Measurements from ENCODE around the gene TCIRG1. TPM values are rescaled to one million over a fixed set of nuclear protein-coding genes. Genes with fewer than 3 reads are reported as not detected.

Gene TCIRG1
- total RNA-seq, 1 experiment from 2014 or later, result 203 TPM

- Histone ChIP-seq H3K9me3 (ENCODE audit: low read length) (no peaks in the 10 kb centered on the region), H3K36me3 (ENCODE audit: low read depth, low read length) (peaks cover 11% of the 10 kb centered on the region), H3K27ac (ENCODE audit: low read length) (no peak overlapping the region), H4K20me1 (ENCODE audit: low read length) (no peaks in the 10 kb centered on the region), H3K4me1 (ENCODE audit: insufficient read depth, low read length) (peaks cover 35% of the 10 kb centered on the region), H3F3A (ENCODE audit: low read length, unreplicated experiment) (no peaks in the 10 kb centered on the region), H3K27me3 (ENCODE audit: low read length) (no peaks in the 10 kb centered on the region), H3K9ac (ENCODE audit: low read length) (no peak overlapping the region), H3K79me2 (ENCODE audit: low read length) (peaks cover 54% of the 10 kb centered on the region), H3K4me2 (ENCODE audit: low read length) (no peak overlapping the region), H2AFZ (ENCODE audit: low read length) (no peak overlapping the region), H3K4me3 (ENCODE audit: low read length) (no peak overlapping the region), H3K9me2 (replicated peaks; ENCODE audit: low read length) (no peaks in the 10 kb centered on the region)
- ChIA-PET CTCF (no interaction called here), POLR2A (ENCODE audit: unreplicated experiment) (no interaction called here)
- TF ChIP-seq EZH2 (IDR thresholded peaks at IDR 0.05; ENCODE audit: low read length, unreplicated experiment), result no peak
- TF ChIP-seq EZH2phosphoT487 (IDR thresholded peaks at IDR 0.05; ENCODE audit: borderline replicate concordance, low read length), result no peak
- TF ChIP-seq, protein P1, sequence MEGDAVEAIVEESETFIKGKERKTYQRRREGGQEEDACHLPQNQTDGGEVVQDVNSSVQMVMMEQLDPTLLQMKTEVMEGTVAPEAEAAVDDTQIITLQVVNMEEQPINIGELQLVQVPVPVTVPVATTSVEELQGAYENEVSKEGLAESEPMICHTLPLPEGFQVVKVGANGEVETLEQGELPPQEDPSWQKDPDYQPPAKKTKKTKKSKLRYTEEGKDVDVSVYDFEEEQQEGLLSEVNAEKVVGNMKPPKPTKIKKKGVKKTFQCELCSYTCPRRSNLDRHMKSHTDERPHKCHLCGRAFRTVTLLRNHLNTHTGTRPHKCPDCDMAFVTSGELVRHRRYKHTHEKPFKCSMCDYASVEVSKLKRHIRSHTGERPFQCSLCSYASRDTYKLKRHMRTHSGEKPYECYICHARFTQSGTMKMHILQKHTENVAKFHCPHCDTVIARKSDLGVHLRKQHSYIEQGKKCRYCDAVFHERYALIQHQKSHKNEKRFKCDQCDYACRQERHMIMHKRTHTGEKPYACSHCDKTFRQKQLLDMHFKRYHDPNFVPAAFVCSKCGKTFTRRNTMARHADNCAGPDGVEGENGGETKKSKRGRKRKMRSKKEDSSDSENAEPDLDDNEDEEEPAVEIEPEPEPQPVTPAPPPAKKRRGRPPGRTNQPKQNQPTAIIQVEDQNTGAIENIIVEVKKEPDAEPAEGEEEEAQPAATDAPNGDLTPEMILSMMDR (conservative IDR thresholded peaks at IDR 0.05; ENCODE audit: low read depth, low read length), result no peak
- DNase-seq, result no peak
- no TSS peak for BruUV-seq (replicated peaks)
- intact Hi-C loops (cut with micrococcal nuclease), result loop anchor here (5.0 kb wide), 1 partner anchor 87 kb away; the partner anchor contains the start of gene CHKA
- ATAC-seq, result no peak
Observed at GRCh38 chr11:68035266-68035876, 3.5 kb upstream of the TCIRG1 start.

DNA sequence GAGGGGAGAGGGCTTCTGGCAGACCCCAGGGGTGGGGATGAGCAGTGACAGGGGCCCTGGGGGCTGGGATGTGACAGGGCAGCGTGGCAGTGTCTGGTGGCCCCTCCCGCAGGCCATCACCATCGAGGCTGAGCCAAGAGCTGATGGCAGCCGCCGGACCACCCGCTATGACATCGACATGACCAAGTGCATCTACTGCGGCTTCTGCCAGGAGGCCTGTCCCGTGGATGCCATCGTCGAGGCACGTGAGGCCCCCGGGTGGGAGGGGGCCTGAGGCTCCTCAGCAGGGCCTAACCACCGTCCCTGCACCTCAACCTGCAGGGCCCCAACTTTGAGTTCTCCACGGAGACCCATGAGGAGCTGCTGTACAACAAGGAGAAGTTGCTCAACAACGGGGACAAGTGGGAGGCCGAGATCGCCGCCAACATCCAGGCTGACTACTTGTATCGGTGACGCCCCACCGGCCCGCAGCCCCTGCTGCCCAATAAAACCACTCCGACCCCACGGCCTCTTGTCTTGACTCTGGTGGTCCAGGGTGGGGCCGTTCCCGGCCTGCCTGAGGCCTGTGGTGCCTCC, 2.6 kb upstream of the TCIRG1 start:
- BruUV-seq (replicated peaks), result no TSS peak
- Histone ChIP-seq H3F3A (ENCODE audit: low read length, unreplicated experiment) (no peaks in the 10 kb centered on the region), H4K20me1 (ENCODE audit: low read length) (no peaks in the 10 kb centered on the region), H3K4me1 (ENCODE audit: insufficient read depth, low read length) (peaks cover 39% of the 10 kb centered on the region), H3K9me3 (ENCODE audit: low read length) (no peaks in the 10 kb centered on the region), H3K9me2 (replicated peaks; ENCODE audit: low read length) (no peaks in the 10 kb centered on the region), H3K27me3 (ENCODE audit: low read length) (no peaks in the 10 kb centered on the region), H3K4me2 (ENCODE audit: low read length) (no peak overlapping the region), H3K79me2 (ENCODE audit: low read length) (peaks cover 56% of the 10 kb centered on the region), H2AFZ (ENCODE audit: low read length) (no peak overlapping the region), H3K36me3 (ENCODE audit: low read depth, low read length) (peaks cover 11% of the 10 kb centered on the region), H3K4me3 (ENCODE audit: low read length) (no peak overlapping the region), H3K9ac (ENCODE audit: low read length) (no peak overlapping the region), H3K27ac (ENCODE audit: low read length) (no peak overlapping the region)
- TF ChIP-seq, protein P1 (conservative IDR thresholded peaks at IDR 0.05; ENCODE audit: low read depth, low read length), result no peak
- TF ChIP-seq EZH2 (IDR thresholded peaks at IDR 0.05; ENCODE audit: low read length, unreplicated experiment), result no peak
- no peak for TF ChIP-seq EZH2phosphoT487 (IDR thresholded peaks at IDR 0.05; ENCODE audit: borderline replicate concordance, low read length)
- ATAC-seq, result no peak
- intact Hi-C loops (cut with micrococcal nuclease), result loop anchor here (5.0 kb wide), 1 partner anchor 86 kb away; the partner anchor contains the start of gene CHKA
- DNase-seq, result no peak
- ChIA-PET POLR2A (ENCODE audit: unreplicated experiment) (no interaction called here), CTCF (no interaction called here)

DNA sequence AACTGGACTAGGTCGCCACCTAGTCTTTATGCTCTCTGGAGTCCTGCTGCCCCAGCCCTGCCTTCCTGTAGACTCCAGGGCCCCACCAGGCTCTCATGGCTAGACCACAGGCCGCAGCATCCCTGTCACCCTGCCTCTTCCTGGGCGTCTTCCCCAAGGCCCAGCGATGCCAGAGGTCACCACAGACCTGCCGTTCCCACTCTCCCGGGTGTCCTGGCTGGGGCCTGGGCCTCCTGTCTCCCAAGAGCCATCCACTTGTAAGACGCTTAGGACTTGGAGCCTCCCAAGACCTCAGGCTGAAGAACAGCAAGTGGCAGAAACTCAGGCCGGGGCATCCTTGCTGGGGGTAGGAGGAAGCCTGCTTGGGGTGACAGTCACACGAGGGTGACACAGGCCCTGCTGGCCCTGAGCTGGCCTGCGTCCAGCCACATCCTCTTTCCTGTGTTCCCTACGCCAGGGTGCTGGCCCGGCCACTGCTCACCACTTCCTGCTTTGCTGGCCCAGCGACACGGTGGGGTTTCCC, 2.0 kb upstream of the TCIRG1 start:
- POLR2A ChIA-PET (ENCODE audit: unreplicated experiment), result no interaction called here
- no peak overlapping the region for H3K4me2 ChIP-seq (ENCODE audit: low read length)
- CTCF ChIA-PET, result no interaction called here
- no peaks in the 10 kb centered on the region for H3K9me3 ChIP-seq (ENCODE audit: low read length)
- DNase-seq (no peak), ATAC-seq (no peak)
- TF ChIP-seq, protein P1 (conservative IDR thresholded peaks at IDR 0.05; ENCODE audit: low read depth, low read length), result no peak
- no peak for TF ChIP-seq EZH2phosphoT487 (IDR thresholded peaks at IDR 0.05; ENCODE audit: borderline replicate concordance, low read length)
- no peak for TF ChIP-seq EZH2 (IDR thresholded peaks at IDR 0.05; ENCODE audit: low read length, unreplicated experiment)
- BruUV-seq (replicated peaks), result no TSS peak
- no peaks in the 10 kb centered on the region for H3K9me2 ChIP-seq (replicated peaks; ENCODE audit: low read length)
- H3F3A ChIP-seq (ENCODE audit: low read length, unreplicated experiment), result no peaks in the 10 kb centered on the region
- no peak overlapping the region for H3K4me3 ChIP-seq (ENCODE audit: low read length)
- H3K27me3 ChIP-seq (ENCODE audit: low read length), result no peaks in the 10 kb centered on the region
- no peak overlapping the region for H2AFZ ChIP-seq (ENCODE audit: low read length)
- H3K9ac ChIP-seq (ENCODE audit: low read length), result no peak overlapping the region
- H3K27ac ChIP-seq (ENCODE audit: low read length), result no peak overlapping the region
- peaks cover 11% of the 10 kb centered on the region for H3K36me3 ChIP-seq (ENCODE audit: low read depth, low read length)
- H4K20me1 ChIP-seq (ENCODE audit: low read length), result no peaks in the 10 kb centered on the region
- H3K79me2 ChIP-seq (ENCODE audit: low read length), result peaks cover 56% of the 10 kb centered on the region
- peaks cover 33% of the 10 kb centered on the region for H3K4me1 ChIP-seq (ENCODE audit: insufficient read depth, low read length)
- intact Hi-C loops (cut with micrococcal nuclease), result loop anchor here (5.0 kb wide), 1 partner anchor 86 kb away; the partner anchor contains the start of gene CHKA

Measured in PC-3 (cell line).